Articular chondrocyte of knee joint (primary cell): ENCODE results near the gene IMMT. TPM values are rescaled to one million over a fixed set of nuclear protein-coding genes. Genes with fewer than 3 reads are reported as not detected.

Experiments used
- small RNA-seq: library from RNA; depleted of rRNA; stranded (forward); fragments of <200 nt; gene quantifications from one replicate; pipeline ENCODE3, GENCODE V24; 2012
- total RNA-seq: library from RNA; depleted of rRNA; stranded (reverse); fragments of >200 nt; gene quantifications from 2 replicates; pipeline ENCODE4 v1.2.3, GENCODE V29; 2012

The IMMT gene
- total RNA-seq = 57.9 and 65.2 TPM in 2 replicates

DNA sequence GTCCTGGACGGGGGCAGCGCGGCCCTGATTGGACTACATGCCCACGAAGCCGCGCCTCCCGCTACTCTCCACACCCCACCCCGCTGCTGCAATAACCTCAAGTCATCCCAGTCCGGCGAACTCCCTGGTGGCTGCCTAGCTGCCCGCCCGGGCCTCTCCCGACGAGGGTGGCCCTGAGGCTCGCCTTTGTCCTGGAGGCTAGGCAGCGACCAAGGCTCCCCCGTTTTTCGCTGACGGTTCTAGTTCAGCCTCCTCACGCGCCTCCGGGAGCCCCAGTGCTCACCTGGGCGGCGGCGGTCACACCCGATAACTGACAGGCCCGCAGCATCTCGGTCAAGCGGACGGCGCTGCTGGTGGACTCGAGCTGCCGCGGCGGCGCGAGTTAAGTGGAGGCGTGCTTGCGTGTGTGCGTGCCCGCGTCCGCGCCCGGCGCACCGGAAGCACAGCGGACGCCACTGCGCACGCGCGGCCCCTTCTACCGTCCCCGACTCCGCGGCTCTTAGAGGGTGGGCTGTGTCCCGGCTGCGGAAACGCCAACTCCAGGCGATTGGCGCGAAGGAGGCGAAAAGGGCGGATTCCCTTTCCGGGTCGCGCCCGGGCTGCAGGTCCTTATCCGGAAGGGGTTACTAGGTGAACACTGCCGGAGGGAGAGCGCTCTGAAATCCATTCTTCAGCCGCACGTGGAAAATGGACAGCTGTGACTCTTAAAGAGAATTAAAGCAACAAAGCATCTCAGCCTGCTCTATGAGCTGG, at the start of gene IMMT:
Gene IMMT (minus strand): TSS at position 408 of the 753 bp plus-strand sequence. CDS start 80 bp downstream, at position 328.

GRCh38 chr2:86105969-86106945, 89.0 kb downstream of the IMMT start, which contains the start of gene PTCD3:
PTCD3 (plus strand) TSS chr2:86106235; CDS start chr2:86106248, 13 bp downstream.

DNA sequence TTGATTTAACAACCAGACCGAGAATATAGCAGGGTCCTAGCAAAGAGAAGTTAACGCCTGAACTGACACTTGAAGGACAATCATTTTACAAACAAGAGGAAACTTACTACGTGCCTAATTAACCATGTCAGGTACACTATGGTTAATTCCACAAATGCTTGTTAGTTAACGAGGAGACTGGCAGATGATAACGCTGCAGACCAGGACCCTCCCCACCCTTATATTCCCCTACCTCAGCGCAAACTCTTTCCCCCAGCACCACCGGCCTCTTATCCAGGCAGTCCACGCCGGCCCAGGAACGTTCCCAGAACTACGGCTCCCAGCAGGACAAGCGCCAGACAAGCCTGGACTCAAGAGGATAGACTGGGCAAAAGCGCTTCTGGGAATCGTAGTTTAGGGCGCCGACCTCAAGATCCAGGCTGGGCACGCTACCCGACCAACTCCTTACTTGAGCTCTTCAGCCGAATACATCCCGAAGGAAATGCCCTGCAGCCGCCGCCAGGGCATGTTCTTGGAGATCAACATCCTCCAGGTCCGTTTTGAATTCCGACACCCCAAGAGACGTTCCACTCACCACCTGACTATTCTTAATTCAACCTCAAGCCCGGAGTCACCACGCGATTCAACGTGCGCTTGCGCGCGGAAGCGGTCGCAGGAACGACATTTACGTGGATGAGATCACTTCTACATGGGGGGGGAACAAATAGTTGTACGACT, 89.9 kb downstream of the IMMT start, which contains the start of gene POLR1A:
Gene POLR1A (minus strand): TSS at position 635 of the 717 bp plus-strand sequence. CDS start 110 bp downstream, at position 525.

Small RNA genes lying within 50 kb of the gene (small RNA-seq; reads per million reads assigned to genes)
- gene MIR4779 = 1.1 reads per million, percentile 50 among the genes with 10 or more reads in this experiment
- gene RF00019 = not detected
- gene SNORD94 = 20.8 reads per million, percentile 95 among the genes with 10 or more reads in this experiment

Other genes with a start within 250 kb of the IMMT start
- 31.1 and 36.8 TPM in 2 replicates for gene POLR1A, start 89.6 kb downstream of the IMMT start, total RNA-seq
- 76.4 and 78.0 TPM in 2 replicates for gene PTCD3, start 89.2 kb downstream of the IMMT start, total RNA-seq
- gene MRPL35, start 4.0 kb upstream of the IMMT start, total RNA-seq = 29.1 and 35.0 TPM in 2 replicates
- 0.43 and 0.52 TPM in 2 replicates for gene REEP1, start 142.2 kb upstream of the IMMT start, total RNA-seq
- 36.0 and 40.1 TPM in 2 replicates for gene KDM3A, start 245.9 kb upstream of the IMMT start, total RNA-seq